Measurements from ENCODE around the gene SPTBN1.

The SPTBN1 gene

DNA sequence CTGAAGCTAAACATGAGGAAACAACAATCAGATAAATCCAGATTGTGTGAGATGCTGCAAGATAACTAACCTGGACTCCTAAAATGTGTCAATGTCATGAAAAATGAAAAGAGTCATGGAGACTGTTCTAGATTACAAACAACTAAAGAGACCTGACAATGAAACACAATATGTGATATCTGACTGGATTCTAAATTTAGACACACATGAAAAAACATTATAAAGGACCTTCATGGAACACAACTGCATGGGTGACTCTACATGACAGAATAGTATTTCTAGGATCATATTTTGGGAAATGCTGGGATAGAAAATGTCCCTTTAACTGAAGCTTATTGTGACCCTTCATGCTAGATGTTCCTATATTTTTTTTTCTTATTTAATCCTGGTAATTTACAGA is 18.5 kb upstream of the SPTBN1 start:
- no peak overlapping the region for H3K4me3 ChIP-seq (ENCODE audit: low read depth, low read length)
- no peaks in the 10 kb centered on the region for H3K4me1 ChIP-seq (ENCODE audit: control insufficient read depth, insufficient read depth, low read length)
- H3K36me3 ChIP-seq (ENCODE audit: control insufficient read depth, insufficient read depth, low read length) = no peaks in the 10 kb centered on the region
- no peaks in the 10 kb centered on the region for H3K27me3 ChIP-seq (ENCODE audit: control insufficient read depth, insufficient read depth, low read length)
- no peak overlapping the region for H3K9ac ChIP-seq (ENCODE audit: low read depth, low read length)
- H3K9me3 ChIP-seq (ENCODE audit: control insufficient read depth, insufficient read depth, low read length) = no peaks in the 10 kb centered on the region

GRCh38 chr2:54438271-54438670 is 17.9 kb upstream of the SPTBN1 start:
- no peaks in the 10 kb centered on the region for H3K27me3 ChIP-seq (ENCODE audit: control insufficient read depth, insufficient read depth, low read length)
- H3K9ac ChIP-seq (ENCODE audit: low read depth, low read length) = no peak overlapping the region
- H3K4me1 ChIP-seq (ENCODE audit: control insufficient read depth, insufficient read depth, low read length) = no peaks in the 10 kb centered on the region
- no peaks in the 10 kb centered on the region for H3K36me3 ChIP-seq (ENCODE audit: control insufficient read depth, insufficient read depth, low read length)
- H3K9me3 ChIP-seq (ENCODE audit: control insufficient read depth, insufficient read depth, low read length) = no peaks in the 10 kb centered on the region
- H3K4me3 ChIP-seq (ENCODE audit: low read depth, low read length) = no peak overlapping the region

- Histone ChIP-seq H3K4me3 (ENCODE audit: low read depth, low read length) (no peak overlapping the region), H3K9ac (ENCODE audit: low read depth, low read length) (no peak overlapping the region), H3K27me3 (ENCODE audit: control insufficient read depth, insufficient read depth, low read length) (no peaks in the 10 kb centered on the region), H3K9me3 (ENCODE audit: control insufficient read depth, insufficient read depth, low read length) (no peaks in the 10 kb centered on the region), H3K4me1 (ENCODE audit: control insufficient read depth, insufficient read depth, low read length) (no peaks in the 10 kb centered on the region), H3K36me3 (ENCODE audit: control insufficient read depth, insufficient read depth, low read length) (no peaks in the 10 kb centered on the region)
These were observed 16.5 kb upstream of the SPTBN1 start for GRCh38 chr2:54439582-54439981.

GRCh38 chr2:54440050-54440449 is 16.1 kb upstream of the SPTBN1 start:
- H3K4me1 ChIP-seq (ENCODE audit: control insufficient read depth, insufficient read depth, low read length) = no peaks in the 10 kb centered on the region
- no peak overlapping the region for H3K4me3 ChIP-seq (ENCODE audit: low read depth, low read length)
- no peaks in the 10 kb centered on the region for H3K9me3 ChIP-seq (ENCODE audit: control insufficient read depth, insufficient read depth, low read length)
- no peaks in the 10 kb centered on the region for H3K27me3 ChIP-seq (ENCODE audit: control insufficient read depth, insufficient read depth, low read length)
- no peak overlapping the region for H3K9ac ChIP-seq (ENCODE audit: low read depth, low read length)
- no peaks in the 10 kb centered on the region for H3K36me3 ChIP-seq (ENCODE audit: control insufficient read depth, insufficient read depth, low read length)

DNA sequence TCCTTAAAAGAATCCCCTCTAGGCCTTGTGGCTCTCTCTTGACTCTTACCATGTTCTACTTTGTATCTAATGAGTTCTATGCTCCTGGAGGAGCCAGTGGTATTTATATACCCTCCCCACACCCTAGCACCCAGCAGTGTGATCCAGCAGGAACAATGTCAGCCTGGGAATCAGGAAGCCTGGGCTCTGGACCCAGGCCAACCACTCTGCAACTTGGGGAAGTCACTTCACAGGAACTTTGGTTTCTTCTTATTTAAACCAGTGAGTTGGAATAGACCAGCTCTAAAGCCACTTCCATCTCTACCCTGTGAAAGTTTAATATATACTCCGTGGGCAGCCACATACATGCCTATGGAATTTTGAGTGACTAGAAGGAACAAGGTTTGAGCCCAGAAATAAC is 11.6 kb upstream of the SPTBN1 start:
- H3K9ac ChIP-seq (ENCODE audit: low read depth, low read length) = no peak overlapping the region
- no peaks in the 10 kb centered on the region for H3K4me1 ChIP-seq (ENCODE audit: control insufficient read depth, insufficient read depth, low read length)
- H3K9me3 ChIP-seq (ENCODE audit: control insufficient read depth, insufficient read depth, low read length) = no peaks in the 10 kb centered on the region
- H3K4me3 ChIP-seq (ENCODE audit: low read depth, low read length) = no peak overlapping the region
- no peaks in the 10 kb centered on the region for H3K27me3 ChIP-seq (ENCODE audit: control insufficient read depth, insufficient read depth, low read length)
- no peaks in the 10 kb centered on the region for H3K36me3 ChIP-seq (ENCODE audit: control insufficient read depth, insufficient read depth, low read length)

- Histone ChIP-seq H3K9ac (ENCODE audit: low read depth, low read length) (no peak overlapping the region), H3K27me3 (ENCODE audit: control insufficient read depth, insufficient read depth, low read length) (no peaks in the 10 kb centered on the region), H3K9me3 (ENCODE audit: control insufficient read depth, insufficient read depth, low read length) (no peaks in the 10 kb centered on the region), H3K4me1 (ENCODE audit: control insufficient read depth, insufficient read depth, low read length) (no peaks in the 10 kb centered on the region), H3K4me3 (ENCODE audit: low read depth, low read length) (no peak overlapping the region), H3K36me3 (ENCODE audit: control insufficient read depth, insufficient read depth, low read length) (no peaks in the 10 kb centered on the region)
These were observed 10.0 kb upstream of the SPTBN1 start for GRCh38 chr2:54446122-54446521.

- no peak overlapping the region for H3K4me3 ChIP-seq (ENCODE audit: low read depth, low read length)
- H3K27me3 ChIP-seq (ENCODE audit: control insufficient read depth, insufficient read depth, low read length) = no peaks in the 10 kb centered on the region
- no peaks in the 10 kb centered on the region for H3K36me3 ChIP-seq (ENCODE audit: control insufficient read depth, insufficient read depth, low read length)
- H3K9ac ChIP-seq (ENCODE audit: low read depth, low read length) = no peak overlapping the region
- no peaks in the 10 kb centered on the region for H3K9me3 ChIP-seq (ENCODE audit: control insufficient read depth, insufficient read depth, low read length)
- H3K4me1 ChIP-seq (ENCODE audit: control insufficient read depth, insufficient read depth, low read length) = no peaks in the 10 kb centered on the region
These were observed 9.5 kb upstream of the SPTBN1 start for GRCh38 chr2:54446625-54447024.

- H3K9ac ChIP-seq (ENCODE audit: low read depth, low read length) = peak overlapping the region; percentile 18
- peak overlapping the region; percentile 83 for H3K4me3 ChIP-seq (ENCODE audit: low read depth, low read length)
- H3K9me3 ChIP-seq (ENCODE audit: control insufficient read depth, insufficient read depth, low read length) = no peaks in the 10 kb centered on the region
- H3K4me1 ChIP-seq (ENCODE audit: control insufficient read depth, insufficient read depth, low read length) = peaks cover 5% of the 10 kb centered on the region
- H3K36me3 ChIP-seq (ENCODE audit: control insufficient read depth, insufficient read depth, low read length) = no peaks in the 10 kb centered on the region
- peaks cover 8% of the 10 kb centered on the region for H3K27me3 ChIP-seq (ENCODE audit: control insufficient read depth, insufficient read depth, low read length)
These were observed 1.5 kb upstream of the SPTBN1 start for GRCh38 chr2:54454548-54455130.

DNA sequence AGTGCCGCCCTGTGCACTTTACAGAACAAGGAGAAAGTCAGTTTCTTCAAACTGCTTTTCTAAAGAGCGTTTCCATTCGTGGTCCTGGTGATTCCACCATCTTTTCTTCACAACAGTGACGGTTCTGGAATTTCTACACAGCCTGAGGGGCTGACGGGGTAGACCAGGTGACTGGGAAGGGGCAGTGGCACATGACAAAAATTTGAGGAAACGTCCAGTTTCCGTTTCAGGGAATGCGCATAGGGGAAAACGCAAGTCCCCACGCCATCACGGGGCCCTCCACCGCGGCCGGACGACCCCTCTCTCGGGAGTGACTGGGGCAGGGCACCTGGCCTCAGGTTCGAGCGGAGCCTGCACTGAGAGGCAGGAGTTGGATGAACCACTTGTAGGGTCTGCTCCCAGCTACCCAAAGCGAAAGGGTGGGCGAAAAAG is 980 bp upstream of the SPTBN1 start:
- Histone ChIP-seq H3K4me1 (ENCODE audit: control insufficient read depth, insufficient read depth, low read length) (peaks cover 5% of the 10 kb centered on the region), H3K9ac (ENCODE audit: low read depth, low read length) (peak overlapping the region; percentile 40), H3K27me3 (ENCODE audit: control insufficient read depth, insufficient read depth, low read length) (peaks cover 8% of the 10 kb centered on the region), H3K36me3 (ENCODE audit: control insufficient read depth, insufficient read depth, low read length) (no peaks in the 10 kb centered on the region), H3K4me3 (ENCODE audit: low read depth, low read length) (peak overlapping the region; percentile 83), H3K9me3 (ENCODE audit: control insufficient read depth, insufficient read depth, low read length) (no peaks in the 10 kb centered on the region)

DNA sequence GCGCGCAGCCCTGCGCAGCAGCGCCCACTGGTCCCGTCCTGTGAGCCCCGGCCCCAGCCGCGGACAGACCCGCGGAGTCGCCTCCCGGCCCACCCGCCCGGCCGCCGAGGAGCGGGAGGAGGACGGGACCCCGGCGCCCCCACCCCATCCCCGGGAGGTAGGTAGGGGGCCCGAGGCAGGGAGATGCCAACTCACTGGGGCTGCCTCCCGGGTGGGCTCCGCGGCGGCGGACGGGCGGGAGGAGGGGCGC is 160 bp downstream of the SPTBN1 start:
- Histone ChIP-seq H3K27me3 (ENCODE audit: control insufficient read depth, insufficient read depth, low read length) (peaks cover 8% of the 10 kb centered on the region), H3K9ac (ENCODE audit: low read depth, low read length) (no peak overlapping the region), H3K36me3 (ENCODE audit: control insufficient read depth, insufficient read depth, low read length) (no peaks in the 10 kb centered on the region), H3K4me1 (ENCODE audit: control insufficient read depth, insufficient read depth, low read length) (peaks cover 5% of the 10 kb centered on the region), H3K4me3 (ENCODE audit: low read depth, low read length) (peak overlapping the region; percentile 82), H3K9me3 (ENCODE audit: control insufficient read depth, insufficient read depth, low read length) (no peaks in the 10 kb centered on the region)

DNA sequence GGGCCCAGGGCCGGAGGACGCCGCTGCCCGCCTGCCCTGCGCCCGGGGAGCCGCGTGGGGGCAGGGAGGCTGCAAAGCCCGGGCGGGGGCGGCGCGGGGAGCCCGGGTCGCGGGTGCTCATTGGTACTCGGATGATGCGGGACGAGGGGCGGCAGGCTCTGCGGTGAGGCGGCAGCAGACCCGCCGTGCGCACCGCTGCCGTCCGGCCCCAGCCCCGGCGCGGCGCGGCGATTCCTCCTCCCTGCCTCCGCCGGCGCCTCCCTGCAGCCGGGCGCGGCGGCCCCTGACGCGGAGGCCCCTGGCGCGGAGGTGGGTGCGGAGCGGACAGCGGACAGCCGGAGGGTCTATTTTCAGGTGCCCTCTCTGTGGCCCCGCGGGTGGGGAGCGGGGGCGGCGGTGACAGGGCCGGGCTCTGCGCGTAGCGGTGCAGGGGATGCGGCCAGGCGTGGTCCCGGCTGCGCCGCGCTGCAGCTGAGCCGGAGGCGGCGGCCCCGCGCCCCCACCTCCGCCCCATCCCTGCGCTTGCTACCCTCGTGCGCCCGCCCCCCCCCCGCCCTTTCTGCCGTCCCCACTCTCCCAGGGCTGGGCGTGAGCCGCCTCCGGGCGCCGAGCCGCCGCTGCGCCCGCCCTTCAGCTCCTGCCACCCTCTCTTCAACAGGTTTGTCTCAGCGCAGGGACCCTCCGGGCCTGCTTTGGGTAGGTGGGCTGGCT is 640 bp downstream of the SPTBN1 start:
- no peak overlapping the region for H3K9ac ChIP-seq (ENCODE audit: low read depth, low read length)
- H3K4me3 ChIP-seq (ENCODE audit: low read depth, low read length) = peak overlapping the region; percentile 82
- H3K27me3 ChIP-seq (ENCODE audit: control insufficient read depth, insufficient read depth, low read length) = peaks cover 8% of the 10 kb centered on the region
- no peaks in the 10 kb centered on the region for H3K9me3 ChIP-seq (ENCODE audit: control insufficient read depth, insufficient read depth, low read length)
- H3K36me3 ChIP-seq (ENCODE audit: control insufficient read depth, insufficient read depth, low read length) = no peaks in the 10 kb centered on the region
- peaks cover 5% of the 10 kb centered on the region for H3K4me1 ChIP-seq (ENCODE audit: control insufficient read depth, insufficient read depth, low read length)

GRCh38 chr2:54457323-54458023 is 1.3 kb downstream of the SPTBN1 start:
- Histone ChIP-seq H3K27me3 (ENCODE audit: control insufficient read depth, insufficient read depth, low read length) (peaks cover 8% of the 10 kb centered on the region), H3K4me1 (ENCODE audit: control insufficient read depth, insufficient read depth, low read length) (peaks cover 5% of the 10 kb centered on the region), H3K9me3 (ENCODE audit: control insufficient read depth, insufficient read depth, low read length) (no peaks in the 10 kb centered on the region), H3K4me3 (ENCODE audit: low read depth, low read length) (peak overlapping the region; percentile 82), H3K36me3 (ENCODE audit: control insufficient read depth, insufficient read depth, low read length) (no peaks in the 10 kb centered on the region), H3K9ac (ENCODE audit: low read depth, low read length) (no peak overlapping the region)
